HL-60/S4 (cell line): ENCODE data around the gene COG5.

Source experiments
- in situ Hi-C: fragments of 300-500 bp; cut with MboI; formaldehyde crosslinking; loops from 2 replicates; pipeline ENCODE4 v1.14.3; 2022; ENCODE audit warnings: low sequenced_read_pairs

The COG5 gene

GRCh38 chr7:107464666-107465226 lies 99.0 kb downstream of the COG5 start:
- in situ Hi-C loops: no loop called here

GRCh38 chr7:107463139-107464078 lies 100.3 kb downstream of the COG5 start:
- in situ Hi-C loops: no loop called here

DNA sequence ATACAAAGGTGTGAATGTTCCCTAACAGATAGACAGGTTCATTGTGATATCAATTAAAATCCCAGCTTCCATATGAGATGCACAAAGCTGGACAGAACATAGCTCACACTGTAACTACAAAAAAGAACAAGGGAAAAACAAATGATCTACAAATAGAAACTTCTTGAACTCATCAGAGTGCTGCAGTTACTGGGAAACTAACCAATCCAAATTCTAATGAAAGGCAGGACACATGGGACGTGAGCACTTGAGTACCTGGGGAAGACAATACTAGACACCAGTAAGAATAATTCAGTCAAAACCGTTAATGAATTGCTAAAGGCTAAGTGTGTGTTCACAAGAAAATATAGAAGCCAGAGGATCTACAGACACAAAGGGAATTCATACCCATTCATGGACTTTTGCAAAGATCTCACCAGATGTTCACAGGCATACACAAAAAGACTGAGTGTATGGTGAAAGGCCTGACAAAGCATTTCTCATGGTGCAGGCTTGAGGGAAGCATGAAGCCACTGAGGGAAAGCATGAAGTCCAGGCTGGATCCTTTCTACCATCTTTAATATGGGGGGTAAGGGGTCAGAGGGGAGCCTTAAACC lies 101.7 kb downstream of the COG5 start:
- in situ Hi-C loops: no loop called here

DNA sequence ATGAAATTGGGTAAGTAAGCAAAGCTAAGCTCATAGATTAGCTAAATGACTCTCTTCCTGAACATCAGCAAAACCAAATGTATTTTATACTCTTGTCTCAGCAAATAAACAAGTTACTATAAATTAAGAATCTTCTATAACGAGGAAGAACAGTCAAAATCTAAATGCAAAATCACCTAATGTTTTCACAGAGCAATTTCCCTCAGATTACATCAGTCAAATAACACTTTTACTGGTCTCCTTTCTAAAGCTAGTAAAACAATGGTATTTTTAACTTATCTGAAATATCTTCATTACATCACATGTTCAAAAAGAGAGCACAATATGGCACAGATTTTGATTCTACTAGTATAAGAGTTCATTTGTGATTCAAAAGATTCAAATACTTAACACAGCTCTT lies 110.3 kb downstream of the COG5 start:
- in situ Hi-C loops: no loop called here

DNA sequence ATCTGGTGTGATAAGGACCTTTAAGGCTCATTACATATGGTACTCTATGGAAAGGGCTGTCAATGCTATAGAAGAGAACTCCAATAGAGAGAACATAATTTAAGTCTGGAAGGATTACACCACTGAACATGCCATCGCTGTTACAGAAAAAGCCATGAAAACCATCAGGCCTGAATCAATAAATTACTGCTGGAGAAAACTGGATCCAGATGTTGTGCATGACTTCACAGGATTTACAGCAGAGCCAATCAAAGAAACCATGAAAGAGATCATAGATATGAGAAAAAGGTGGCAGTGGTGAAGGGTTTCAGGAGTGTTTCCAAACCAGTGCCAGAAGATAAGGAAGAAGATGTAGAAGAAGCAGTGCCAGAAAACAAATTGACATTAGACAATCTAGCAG lies 112.8 kb downstream of the COG5 start:
- in situ Hi-C loops: no loop called here

DNA sequence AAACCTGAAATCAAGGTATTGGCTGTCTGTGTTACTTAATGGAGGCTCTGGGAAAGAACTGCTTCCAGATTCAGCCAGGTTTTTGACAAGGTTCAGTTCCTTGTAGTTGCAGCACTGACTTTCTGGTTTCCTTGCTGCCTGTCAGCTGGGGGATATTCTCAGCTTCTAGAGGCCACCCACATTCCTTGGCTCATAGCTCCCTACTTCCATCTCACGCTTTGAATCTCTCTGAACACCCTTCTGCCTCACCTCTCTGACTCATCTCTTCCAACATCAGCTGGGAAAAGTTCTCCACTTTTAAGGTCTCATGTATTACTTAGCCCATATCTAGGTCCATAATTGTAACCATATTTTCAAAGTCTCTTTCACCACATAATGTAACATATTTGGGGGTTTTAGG lies 116.7 kb downstream of the COG5 start:
- in situ Hi-C loops: no loop called here

GRCh38 chr7:107446531-107446930 lies 117.2 kb downstream of the COG5 start:
- in situ Hi-C loops: no loop called here

GRCh38 chr7:107442678-107443077 lies 121.0 kb downstream of the COG5 start:
- in situ Hi-C loops: no loop called here

GRCh38 chr7:107441581-107442422 lies 121.9 kb downstream of the COG5 start:
- in situ Hi-C loops: no loop called here

DNA sequence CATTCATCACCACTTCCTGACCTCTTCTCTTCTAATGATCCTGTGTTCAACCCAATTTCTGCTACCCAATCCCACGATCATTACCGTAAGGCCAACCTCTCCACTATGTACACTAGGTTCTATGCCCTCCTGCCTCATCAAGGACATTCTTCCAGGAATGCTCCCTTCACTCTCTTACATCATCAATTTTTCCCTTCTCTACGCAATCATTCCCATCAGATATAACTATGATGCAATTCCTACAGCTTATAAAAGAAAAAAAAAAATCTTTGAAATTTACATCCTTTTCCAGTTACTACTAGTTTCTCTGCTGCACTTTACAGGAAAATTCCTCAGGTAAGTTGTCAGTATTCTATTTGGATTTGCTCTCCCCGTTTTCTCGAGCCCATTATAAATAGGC lies 124.7 kb downstream of the COG5 start:
- in situ Hi-C loops: no loop called here

DNA sequence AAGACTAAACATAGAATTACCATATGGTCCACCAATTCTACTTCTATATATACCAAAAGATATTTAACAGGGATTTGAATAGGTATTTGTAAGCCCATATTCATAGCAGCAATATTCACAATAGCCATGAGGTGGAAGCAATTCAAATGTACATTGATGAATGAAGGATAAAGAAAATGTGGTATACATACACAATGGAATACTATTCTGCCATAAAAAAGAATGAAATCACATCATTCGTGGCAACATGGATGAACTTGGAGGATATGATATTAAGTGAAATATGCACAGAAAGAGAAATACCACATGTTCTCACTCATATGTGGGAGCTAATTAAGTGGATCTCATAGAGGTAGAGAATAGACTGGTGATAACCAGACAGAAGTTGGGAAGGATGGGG lies 128.0 kb downstream of the COG5 start:
- in situ Hi-C loops: no loop called here

DNA sequence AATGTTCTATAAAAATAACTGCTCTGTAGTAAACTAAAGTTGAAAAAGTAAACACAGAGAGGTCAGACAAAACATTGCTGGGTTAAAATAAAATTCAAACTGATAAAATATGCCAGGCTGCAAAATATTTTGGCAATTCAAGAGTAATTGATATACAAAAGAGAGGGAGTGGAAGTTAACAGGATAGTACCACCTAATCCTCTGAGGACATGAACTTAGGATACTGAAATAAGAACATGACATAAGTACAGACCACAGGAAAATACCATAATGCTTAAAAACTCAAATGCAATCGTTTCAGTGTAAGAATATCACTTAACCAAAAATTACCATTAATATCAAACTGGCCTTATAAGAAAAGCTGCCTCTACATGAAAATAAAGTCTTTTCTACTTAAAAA lies 131.5 kb downstream of the COG5 start:
- in situ Hi-C loops: no loop called here

- in situ Hi-C loops: no loop called here
Measured at GRCh38 chr7:107430057-107430456, 133.7 kb downstream of the COG5 start.

- in situ Hi-C loops: no loop called here
Measured at GRCh38 chr7:107428642-107429041, 135.1 kb downstream of the COG5 start.

DNA sequence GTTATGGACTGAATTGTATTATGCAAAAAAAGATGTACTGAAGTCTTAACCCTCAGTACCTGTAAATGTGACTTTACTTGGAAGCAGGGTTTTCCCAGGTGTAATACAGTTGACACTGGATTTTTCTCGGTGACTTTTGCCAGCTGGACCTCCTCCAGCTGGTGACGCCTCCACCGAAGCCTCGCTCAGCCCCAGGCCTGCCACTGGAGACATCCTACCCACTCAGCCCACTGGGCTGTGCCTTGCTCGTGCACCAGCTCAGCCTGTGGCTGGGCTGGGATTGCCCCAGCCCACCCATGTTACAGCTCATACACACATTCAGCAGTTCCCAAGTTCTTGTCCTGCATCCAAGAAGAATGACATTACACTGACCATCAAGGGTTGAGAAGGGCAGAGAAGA lies 136.3 kb downstream of the COG5 start:
- in situ Hi-C loops: no loop called here

GRCh38 chr7:107414198-107414597 lies 149.5 kb downstream of the COG5 start:
- in situ Hi-C loops: no loop called here

- in situ Hi-C loops: no loop called here
Measured at GRCh38 chr7:107408349-107408748, 155.4 kb downstream of the COG5 start.

GRCh38 chr7:107405559-107405958 lies 158.2 kb downstream of the COG5 start:
- in situ Hi-C loops: no loop called here

DNA sequence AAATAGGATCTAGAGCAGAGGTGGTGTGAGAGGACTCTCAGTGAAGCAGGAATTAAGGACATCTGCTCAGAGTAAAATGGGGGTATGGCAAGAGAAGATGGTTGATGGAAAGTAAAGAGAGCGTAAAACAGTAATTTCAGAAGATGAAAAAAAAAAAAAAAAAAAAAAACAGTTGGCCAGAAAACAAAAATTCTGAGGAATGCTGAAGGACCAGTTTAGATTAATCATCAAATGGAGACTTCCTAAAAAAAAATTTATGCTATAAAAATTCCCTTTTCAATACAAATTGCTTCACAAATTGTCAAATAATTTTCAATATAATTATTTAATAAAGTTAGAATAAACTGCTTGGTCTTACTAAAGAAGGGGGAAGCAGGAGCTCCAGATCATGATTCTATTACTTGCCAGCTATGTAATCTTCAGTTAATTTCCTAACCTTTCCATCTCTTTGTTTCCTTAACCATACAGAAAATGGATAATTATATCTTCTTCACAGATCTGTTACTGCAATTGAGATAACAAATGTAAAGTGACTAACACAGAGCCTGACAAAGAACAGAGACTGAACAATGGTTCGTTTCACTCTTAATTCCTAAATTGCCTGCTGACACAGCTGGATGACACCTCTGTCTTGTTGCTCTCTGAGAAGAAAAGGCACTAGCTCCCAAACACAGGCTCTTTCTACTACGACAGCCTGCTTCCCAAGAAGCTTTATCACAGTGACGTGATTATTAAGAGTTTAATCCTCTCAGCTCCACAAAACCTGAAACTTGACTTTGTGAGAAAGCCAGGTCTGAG lies 158.8 kb downstream of the COG5 start:
- in situ Hi-C loops: no loop called here

GRCh38 chr7:107398161-107398560 lies 165.6 kb downstream of the COG5 start:
- in situ Hi-C loops: no loop called here
